GM12873 (cell line): Measurements from ENCODE around the gene RHBDF2.

Experiments
- CTCF ChIP-seq: IDR thresholded peaks from 2 replicates; pipeline ENCODE4 v1.5.1; 2012; ENCODE audit warnings: low read depth, mild to moderate bottlenecking, moderate library complexity, low read length, control low read depth; ENCODE audit not compliant: insufficient read depth; ENCODE audit errors: missing control alignments

Gene RHBDF2

GRCh38 chr17:76546556-76547182 lies 45.4 kb upstream of the RHBDF2 start:
- TF ChIP-seq CTCF = no peak

GRCh38 chr17:76545918-76546555 lies 44.8 kb upstream of the RHBDF2 start:
- TF ChIP-seq CTCF = no peak

GRCh38 chr17:76544546-76545365 lies 43.5 kb upstream of the RHBDF2 start:
- TF ChIP-seq CTCF = no peak

GRCh38 chr17:76543826-76544545 lies 42.8 kb upstream of the RHBDF2 start:
- TF ChIP-seq CTCF = no peak

- TF ChIP-seq CTCF = no peak
Observed at GRCh38 chr17:76543482-76543825, 42.2 kb upstream of the RHBDF2 start.

GRCh38 chr17:76542984-76543383 lies 41.8 kb upstream of the RHBDF2 start:
- TF ChIP-seq CTCF = no peak

GRCh38 chr17:76542566-76542971 lies 41.3 kb upstream of the RHBDF2 start:
- TF ChIP-seq CTCF = no peak
